ENCODE measurements around the gene SPX. TPM values are rescaled to one million over a fixed set of nuclear protein-coding genes. Genes with fewer than 3 reads are reported as not detected.

The SPX gene
- polyA plus RNA-seq (2014; cell fraction: cytosol; rRNA removed): not detected in 2 replicates
- 0.07 TPM in 1 of 2 replicates, not detected in the other for polyA plus RNA-seq (2014; cell fraction: nucleus; rRNA removed)

- no peak for DNase-seq (ENCODE audit: low spot score)
Observed at GRCh38 chr12:21526053-21526452, at the start of gene SPX. TSS of gene SPX (plus strand) at chr12:21526296. CDS start at chr12:21526473, 177 bp downstream.

- DNase-seq (ENCODE audit: low spot score): no peak
Observed at GRCh38 chr12:21476949-21477348, 49.1 kb upstream of the SPX start.

GRCh38 chr12:21478756-21479455 lies 47.2 kb upstream of the SPX start:
- DNase-seq (ENCODE audit: low spot score): no peak

GRCh38 chr12:21483531-21483930 lies 42.6 kb upstream of the SPX start:
- DNase-seq (ENCODE audit: low spot score): no peak

GRCh38 chr12:21485998-21486397 lies 40.1 kb upstream of the SPX start:
- DNase-seq (ENCODE audit: low spot score): no peak

- DNase-seq (ENCODE audit: low spot score): no peak
Observed at GRCh38 chr12:21499765-21500164, 26.3 kb upstream of the SPX start.

- DNase-seq (ENCODE audit: low spot score): no peak
Observed at GRCh38 chr12:21500786-21501257, 25.3 kb upstream of the SPX start.

GRCh38 chr12:21501258-21502163 lies 24.6 kb upstream of the SPX start, which contains the start of the genes GOLT1B and RECQL:
TSS of gene GOLT1B (plus strand) at chr12:21501789. CDS start at chr12:21501924, 135 bp downstream.
TSS of gene RECQL (minus strand) at chr12:21501635. CDS start at chr12:21499570, 2,065 bp downstream.
- DNase-seq (ENCODE audit: low spot score): peak; percentile 99

GRCh38 chr12:21502164-21502496 lies 24.0 kb upstream of the SPX start:
- no peak for DNase-seq (ENCODE audit: low spot score)

GRCh38 chr12:21502872-21503271 lies 23.2 kb upstream of the SPX start:
- no peak for DNase-seq (ENCODE audit: low spot score)

GRCh38 chr12:21505888-21506287 lies 20.2 kb upstream of the SPX start:
- no peak for DNase-seq (ENCODE audit: low spot score)

GRCh38 chr12:21507849-21508248 lies 18.2 kb upstream of the SPX start:
- no peak for DNase-seq (ENCODE audit: low spot score)

- DNase-seq (ENCODE audit: low spot score): no peak
Observed at GRCh38 chr12:21509768-21510167, 16.3 kb upstream of the SPX start.

GRCh38 chr12:21516281-21516680 lies 9.8 kb upstream of the SPX start:
- no peak for DNase-seq (ENCODE audit: low spot score)

GRCh38 chr12:21518451-21518850 lies 7.6 kb upstream of the SPX start:
- no peak for DNase-seq (ENCODE audit: low spot score)

GRCh38 chr12:21521541-21521940 lies 4.6 kb upstream of the SPX start:
- no peak for DNase-seq (ENCODE audit: low spot score)

GRCh38 chr12:21523148-21523547 lies 2.9 kb upstream of the SPX start:
- DNase-seq (ENCODE audit: low spot score): no peak

- no peak for DNase-seq (ENCODE audit: low spot score)
Observed at GRCh38 chr12:21526721-21527345, 737 bp downstream of the SPX start.

GRCh38 chr12:21527451-21528180 lies 1.5 kb downstream of the SPX start:
- DNase-seq (ENCODE audit: low spot score): peak; percentile 65

GRCh38 chr12:21528953-21529352 lies 2.9 kb downstream of the SPX start:
- DNase-seq (ENCODE audit: low spot score): no peak

- DNase-seq (ENCODE audit: low spot score): no peak
Observed at GRCh38 chr12:21529456-21529855, 3.4 kb downstream of the SPX start.
